Fibroblast of skin of left biceps (primary cell): ENCODE measurements around the gene DOCK4.

Source experiments
- DNase-seq, 2 experiments: peaks; one replicate each; pipeline ENCODE4 v3.0.0-alpha.2; 2013; ENCODE audit warnings: low read depth in 2 of 2

Gene DOCK4

DNA sequence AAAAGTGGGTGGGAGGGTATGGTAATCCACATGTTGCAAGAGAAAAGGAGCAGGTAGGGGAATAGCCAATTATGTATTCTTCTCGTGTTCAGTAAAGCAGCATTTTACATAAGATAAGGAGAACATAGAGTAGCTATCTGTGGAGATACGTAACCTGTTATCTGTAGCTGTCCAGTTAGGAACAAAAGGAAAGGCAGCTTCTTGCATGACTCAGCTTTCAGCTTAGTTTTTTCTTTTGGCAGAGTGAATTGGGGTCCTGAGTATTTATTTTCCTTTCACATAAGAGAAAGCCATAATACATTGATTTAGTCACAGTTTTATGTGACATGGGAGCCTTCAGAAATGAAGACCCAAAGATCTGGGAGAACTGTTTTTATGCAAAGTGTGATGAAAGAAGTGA is 527.2 kb downstream of the DOCK4 start:
- DNase-seq = no peak

DNA sequence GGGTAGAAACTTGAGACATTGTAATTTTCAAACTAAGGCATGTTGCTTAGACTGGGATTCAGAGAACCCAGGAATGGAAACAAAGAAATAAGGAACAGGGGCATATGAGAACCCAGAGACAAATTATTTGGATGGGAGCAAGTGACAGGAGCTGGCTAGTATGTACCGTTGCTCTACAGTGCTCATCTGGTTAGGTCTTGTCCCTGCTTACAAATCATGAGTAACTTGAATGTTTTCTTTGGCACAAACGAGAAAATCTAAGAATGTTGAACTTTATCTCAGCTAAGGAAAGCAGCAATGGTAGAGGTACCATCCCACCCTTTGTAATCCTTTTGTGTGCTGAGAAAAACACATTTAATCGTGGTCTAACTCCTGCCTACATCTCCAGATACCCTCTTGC is 527.9 kb downstream of the DOCK4 start:
- DNase-seq = no peak

GRCh38 chr7:111677848-111678247 is 528.4 kb downstream of the DOCK4 start:
- no peak for DNase-seq

GRCh38 chr7:111676811-111677210 is 529.4 kb downstream of the DOCK4 start:
- DNase-seq = no peak
